Activated CD4-positive, alpha-beta T cell treated with anti-CD3 and anti-CD28 coated beads for 1 hour (primary cell): ENCODE data around the gene NHERF1.

Experiments
- DNase-seq: peaks from one replicate; pipeline ENCODE4 v3.0.0-alpha.2; 2020

The NHERF1 gene

GRCh38 chr17:74790161-74791058, 42.0 kb downstream of the NHERF1 start:
- no peak for DNase-seq

GRCh38 chr17:74792586-74793105, 44.2 kb downstream of the NHERF1 start:
- no peak for DNase-seq

- DNase-seq, result no peak
These were observed 47.0 kb downstream of the NHERF1 start for GRCh38 chr17:74795327-74796020.

- DNase-seq, result no peak
These were observed 47.8 kb downstream of the NHERF1 start for GRCh38 chr17:74796211-74796610.

GRCh38 chr17:74796866-74797265, 48.4 kb downstream of the NHERF1 start:
- DNase-seq, result no peak

- no peak for DNase-seq
These were observed 49.4 kb downstream of the NHERF1 start for GRCh38 chr17:74797824-74798223.

GRCh38 chr17:74798239-74798707, 49.8 kb downstream of the NHERF1 start:
- DNase-seq, result no peak

- DNase-seq, result no peak
These were observed 50.7 kb downstream of the NHERF1 start for GRCh38 chr17:74799097-74799496.

- no peak for DNase-seq
These were observed 52.1 kb downstream of the NHERF1 start for GRCh38 chr17:74800531-74800930.

GRCh38 chr17:74801896-74802295, 53.5 kb downstream of the NHERF1 start:
- no peak for DNase-seq

- DNase-seq, result no peak
These were observed 55.0 kb downstream of the NHERF1 start for GRCh38 chr17:74803388-74803930.

GRCh38 chr17:74803971-74804370, 55.5 kb downstream of the NHERF1 start:
- DNase-seq, result no peak

GRCh38 chr17:74804683-74805082, 56.3 kb downstream of the NHERF1 start:
- DNase-seq, result no peak

- no peak for DNase-seq
These were observed 57.2 kb downstream of the NHERF1 start for GRCh38 chr17:74805591-74805991.

- no peak for DNase-seq
These were observed 57.9 kb downstream of the NHERF1 start for GRCh38 chr17:74806334-74806733.

GRCh38 chr17:74807441-74807840, 59.0 kb downstream of the NHERF1 start:
- no peak for DNase-seq

- no peak for DNase-seq
These were observed 59.5 kb downstream of the NHERF1 start for GRCh38 chr17:74807925-74808324.

- DNase-seq, result no peak
These were observed 60.4 kb downstream of the NHERF1 start for GRCh38 chr17:74808714-74809430.

- DNase-seq, result no peak
These were observed 62.5 kb downstream of the NHERF1 start for GRCh38 chr17:74810699-74811485.

- DNase-seq, result no peak
These were observed 63.9 kb downstream of the NHERF1 start for GRCh38 chr17:74812109-74813009.

- DNase-seq, result no peak
These were observed 66.0 kb downstream of the NHERF1 start for GRCh38 chr17:74814453-74814852.
